ENCODE results near the gene FRYL.

DNA sequence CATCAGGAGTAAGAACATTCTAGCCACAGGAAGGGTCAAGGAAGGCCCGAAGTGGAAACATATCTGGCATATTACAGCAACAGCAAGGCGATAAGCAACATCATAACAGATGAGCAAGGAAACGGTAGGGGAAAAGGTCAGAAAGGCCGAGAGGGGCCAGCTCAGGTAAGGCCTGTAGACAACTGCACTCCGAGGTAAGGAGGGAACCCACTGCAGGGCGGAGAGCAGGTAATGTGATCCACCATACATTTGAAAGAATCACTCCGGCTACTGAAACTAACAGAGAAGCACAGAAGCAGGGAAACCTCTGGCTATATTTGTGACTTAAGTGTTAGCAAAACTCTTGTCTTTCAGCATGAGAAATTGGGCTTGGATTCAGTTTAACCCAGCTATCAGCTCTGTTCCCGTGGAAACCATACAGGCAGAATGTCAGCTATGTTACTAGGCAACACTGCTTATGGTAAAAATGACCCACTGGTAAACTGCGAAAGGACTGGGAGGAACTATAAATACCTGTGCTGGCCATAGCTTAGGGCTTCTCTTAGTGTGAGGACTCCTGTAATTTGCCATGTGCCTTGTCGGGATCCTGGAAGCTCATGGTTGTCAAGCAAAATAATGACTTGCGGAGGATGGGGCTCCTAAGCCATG, 31.0 kb downstream of the FRYL start:
- TF ChIP-seq, protein P1, sequence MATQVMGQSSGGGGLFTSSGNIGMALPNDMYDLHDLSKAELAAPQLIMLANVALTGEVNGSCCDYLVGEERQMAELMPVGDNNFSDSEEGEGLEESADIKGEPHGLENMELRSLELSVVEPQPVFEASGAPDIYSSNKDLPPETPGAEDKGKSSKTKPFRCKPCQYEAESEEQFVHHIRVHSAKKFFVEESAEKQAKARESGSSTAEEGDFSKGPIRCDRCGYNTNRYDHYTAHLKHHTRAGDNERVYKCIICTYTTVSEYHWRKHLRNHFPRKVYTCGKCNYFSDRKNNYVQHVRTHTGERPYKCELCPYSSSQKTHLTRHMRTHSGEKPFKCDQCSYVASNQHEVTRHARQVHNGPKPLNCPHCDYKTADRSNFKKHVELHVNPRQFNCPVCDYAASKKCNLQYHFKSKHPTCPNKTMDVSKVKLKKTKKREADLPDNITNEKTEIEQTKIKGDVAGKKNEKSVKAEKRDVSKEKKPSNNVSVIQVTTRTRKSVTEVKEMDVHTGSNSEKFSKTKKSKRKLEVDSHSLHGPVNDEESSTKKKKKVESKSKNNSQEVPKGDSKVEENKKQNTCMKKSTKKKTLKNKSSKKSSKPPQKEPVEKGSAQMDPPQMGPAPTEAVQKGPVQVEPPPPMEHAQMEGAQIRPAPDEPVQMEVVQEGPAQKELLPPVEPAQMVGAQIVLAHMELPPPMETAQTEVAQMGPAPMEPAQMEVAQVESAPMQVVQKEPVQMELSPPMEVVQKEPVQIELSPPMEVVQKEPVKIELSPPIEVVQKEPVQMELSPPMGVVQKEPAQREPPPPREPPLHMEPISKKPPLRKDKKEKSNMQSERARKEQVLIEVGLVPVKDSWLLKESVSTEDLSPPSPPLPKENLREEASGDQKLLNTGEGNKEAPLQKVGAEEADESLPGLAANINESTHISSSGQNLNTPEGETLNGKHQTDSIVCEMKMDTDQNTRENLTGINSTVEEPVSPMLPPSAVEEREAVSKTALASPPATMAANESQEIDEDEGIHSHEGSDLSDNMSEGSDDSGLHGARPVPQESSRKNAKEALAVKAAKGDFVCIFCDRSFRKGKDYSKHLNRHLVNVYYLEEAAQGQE (IDR thresholded peaks at IDR 0.05; ENCODE audit: insufficient read depth in 1 of 2, low read depth in 2 of 2, low read length in 2 of 2): no peak
- no peak for TF ChIP-seq TAF1 (IDR thresholded peaks at IDR 0.05; ENCODE audit: borderline replicate concordance, insufficient read depth, low read length)
- TF ChIP-seq POLR2AphosphoS5 (IDR thresholded peaks at IDR 0.05; ENCODE audit: low read depth, low read length): no peak
- no peak for TF ChIP-seq SIN3A (IDR thresholded peaks at IDR 0.05; ENCODE audit: borderline replicate concordance, insufficient read depth, low read length)
